Parathyroid adenoma (tissue), 2 donors: ENCODE measurements around the gene THEMIS.

Source experiments
- H2AFZ ChIP-seq: fragments of 300-600 bp; sonication (generic); one replicate; pipeline ENCODE4 v1.7.0; 2017; ENCODE audit warnings: antibody characterized with exemption, mild to moderate bottlenecking
- H3K27ac ChIP-seq: fragments of 300-600 bp; sonication (generic); one replicate; pipeline ENCODE4 v1.7.0; 2017
- H3K27me3 ChIP-seq: fragments of 300-600 bp; sonication (generic); one replicate; pipeline ENCODE4 v1.7.0; 2017; ENCODE audit warnings: low read length; ENCODE audit not compliant: control insufficient read depth, insufficient read depth
- H3K36me3 ChIP-seq: fragments of 300-600 bp; sonication (generic); one replicate; pipeline ENCODE4 v1.7.0; 2017; ENCODE audit warnings: low read length; ENCODE audit not compliant: control insufficient read depth, insufficient read depth
- H3K4me1 ChIP-seq: fragments of 300-600 bp; sonication (generic); one replicate; pipeline ENCODE4 v1.7.0; 2017; ENCODE audit warnings: control low read depth
- H3K4me2 ChIP-seq: fragments of 300-600 bp; sonication (generic); one replicate; pipeline ENCODE4 v1.7.0; 2017; ENCODE audit warnings: low read length
- H3K4me3 ChIP-seq: fragments of 300-600 bp; sonication (generic); one replicate; pipeline ENCODE4 v1.7.0; 2017; ENCODE audit warnings: low read depth, low read length
- H3K79me2 ChIP-seq: fragments of 300-600 bp; sonication (generic); one replicate; pipeline ENCODE4 v1.7.0; 2017; ENCODE audit warnings: control low read depth
- H3K9ac ChIP-seq: fragments of 300-600 bp; sonication (generic); one replicate; pipeline ENCODE4 v1.7.0; 2017; ENCODE audit warnings: mild to moderate bottlenecking
- H3K9me3 ChIP-seq: fragments of 300-600 bp; sonication (generic); one replicate; pipeline ENCODE4 v1.7.0; 2017; ENCODE audit warnings: low read length; ENCODE audit not compliant: control insufficient read depth
- TF ChIP-seq, protein P1 (sequence below): fragments of 300-600 bp; sonication (generic); IDR thresholded peaks from one replicate; pipeline ENCODE4 v1.7.0; 2017; ENCODE audit warnings: antibody characterized with exemption, mild to moderate bottlenecking
- donor health status: primary hyperparathyroidism.

Gene THEMIS

GRCh38 chr6:127869183-127869582 lies 31.7 kb downstream of the THEMIS start:
- Histone ChIP-seq H3K27me3 (no peaks in the 10 kb centered on the region), H3K4me2 (no peak overlapping the region), H2AFZ (no peak overlapping the region), H3K79me2 (no peaks in the 10 kb centered on the region), H3K27ac (no peak overlapping the region), H3K4me1 (no peaks in the 10 kb centered on the region), H3K9me3 (no peaks in the 10 kb centered on the region), H3K36me3 (no peaks in the 10 kb centered on the region), H3K4me3 (no peak overlapping the region), H3K9ac (no peak overlapping the region)
- TF ChIP-seq, protein P1, sequence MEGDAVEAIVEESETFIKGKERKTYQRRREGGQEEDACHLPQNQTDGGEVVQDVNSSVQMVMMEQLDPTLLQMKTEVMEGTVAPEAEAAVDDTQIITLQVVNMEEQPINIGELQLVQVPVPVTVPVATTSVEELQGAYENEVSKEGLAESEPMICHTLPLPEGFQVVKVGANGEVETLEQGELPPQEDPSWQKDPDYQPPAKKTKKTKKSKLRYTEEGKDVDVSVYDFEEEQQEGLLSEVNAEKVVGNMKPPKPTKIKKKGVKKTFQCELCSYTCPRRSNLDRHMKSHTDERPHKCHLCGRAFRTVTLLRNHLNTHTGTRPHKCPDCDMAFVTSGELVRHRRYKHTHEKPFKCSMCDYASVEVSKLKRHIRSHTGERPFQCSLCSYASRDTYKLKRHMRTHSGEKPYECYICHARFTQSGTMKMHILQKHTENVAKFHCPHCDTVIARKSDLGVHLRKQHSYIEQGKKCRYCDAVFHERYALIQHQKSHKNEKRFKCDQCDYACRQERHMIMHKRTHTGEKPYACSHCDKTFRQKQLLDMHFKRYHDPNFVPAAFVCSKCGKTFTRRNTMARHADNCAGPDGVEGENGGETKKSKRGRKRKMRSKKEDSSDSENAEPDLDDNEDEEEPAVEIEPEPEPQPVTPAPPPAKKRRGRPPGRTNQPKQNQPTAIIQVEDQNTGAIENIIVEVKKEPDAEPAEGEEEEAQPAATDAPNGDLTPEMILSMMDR = no peak

DNA sequence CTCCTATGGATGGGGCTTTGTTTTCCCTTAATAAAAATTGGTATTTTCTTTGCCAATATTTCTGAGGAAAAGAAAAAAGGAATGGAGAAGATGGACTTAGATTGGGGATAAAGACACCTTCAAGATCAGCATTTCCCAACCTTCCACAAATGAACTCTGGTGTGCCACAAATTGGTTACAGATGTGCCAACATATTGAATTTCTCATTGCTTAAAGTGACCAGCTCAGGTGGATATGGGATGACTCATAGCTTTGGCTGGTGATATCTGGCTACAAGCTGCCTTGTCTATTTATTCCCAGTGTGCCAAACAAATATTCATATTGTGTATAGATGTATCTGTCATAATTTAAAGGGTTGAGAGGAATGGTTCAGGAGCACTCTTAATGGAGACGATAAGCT lies 32.5 kb downstream of the THEMIS start:
- Histone ChIP-seq H3K36me3 (no peaks in the 10 kb centered on the region), H3K4me1 (no peaks in the 10 kb centered on the region), H3K9ac (no peak overlapping the region), H3K4me2 (no peak overlapping the region), H2AFZ (no peak overlapping the region), H3K79me2 (no peaks in the 10 kb centered on the region), H3K27me3 (no peaks in the 10 kb centered on the region), H3K9me3 (no peaks in the 10 kb centered on the region), H3K4me3 (no peak overlapping the region), H3K27ac (no peak overlapping the region)
- TF ChIP-seq, protein P1 = no peak

- Histone ChIP-seq H3K79me2 (no peaks in the 10 kb centered on the region), H3K9ac (no peak overlapping the region), H3K9me3 (no peaks in the 10 kb centered on the region), H3K27me3 (no peaks in the 10 kb centered on the region), H3K4me3 (no peak overlapping the region), H3K36me3 (no peaks in the 10 kb centered on the region), H3K27ac (no peak overlapping the region), H3K4me1 (no peaks in the 10 kb centered on the region), H3K4me2 (no peak overlapping the region), H2AFZ (no peak overlapping the region)
- TF ChIP-seq, protein P1 = no peak
These were observed 34.1 kb downstream of the THEMIS start for GRCh38 chr6:127866766-127867165.

- H3K9me3 ChIP-seq = no peaks in the 10 kb centered on the region
- no peak overlapping the region for H3K27ac ChIP-seq
- H3K4me3 ChIP-seq = no peak overlapping the region
- H3K36me3 ChIP-seq = no peaks in the 10 kb centered on the region
- H2AFZ ChIP-seq = no peak overlapping the region
- H3K4me2 ChIP-seq = no peak overlapping the region
- TF ChIP-seq, protein P1 = no peak
- no peak overlapping the region for H3K9ac ChIP-seq
- no peaks in the 10 kb centered on the region for H3K4me1 ChIP-seq
- H3K79me2 ChIP-seq = no peaks in the 10 kb centered on the region
- H3K27me3 ChIP-seq = no peaks in the 10 kb centered on the region
These were observed 35.8 kb downstream of the THEMIS start for GRCh38 chr6:127865108-127865507.

DNA sequence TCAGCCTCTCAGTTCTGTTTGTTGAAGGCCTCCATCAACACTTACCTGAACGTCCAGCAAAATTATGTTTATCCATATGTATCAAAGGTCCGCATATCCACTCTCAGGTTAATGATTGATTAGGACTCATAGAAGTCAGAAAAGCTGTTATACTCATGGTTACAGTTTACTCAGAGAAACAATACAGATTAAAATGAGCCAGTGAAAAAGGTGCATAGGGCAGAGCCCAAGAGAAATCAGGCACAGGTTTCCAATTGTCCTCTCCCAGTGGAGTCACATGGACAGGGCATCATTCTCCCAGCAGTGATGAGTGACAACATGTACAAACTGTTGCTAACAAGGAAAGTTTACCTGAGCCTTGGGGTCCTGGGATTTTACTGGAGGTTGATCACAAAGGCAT lies 36.2 kb downstream of the THEMIS start:
- no peak overlapping the region for H3K4me3 ChIP-seq
- no peaks in the 10 kb centered on the region for H3K9me3 ChIP-seq
- H2AFZ ChIP-seq = no peak overlapping the region
- H3K27ac ChIP-seq = no peak overlapping the region
- no peaks in the 10 kb centered on the region for H3K4me1 ChIP-seq
- no peaks in the 10 kb centered on the region for H3K27me3 ChIP-seq
- no peaks in the 10 kb centered on the region for H3K36me3 ChIP-seq
- H3K9ac ChIP-seq = no peak overlapping the region
- H3K79me2 ChIP-seq = no peaks in the 10 kb centered on the region
- TF ChIP-seq, protein P1 = no peak
- H3K4me2 ChIP-seq = no peak overlapping the region
